GM21619 (cell line): ENCODE data around the gene MACROD2.
A peak's percentile ranks its signal among the peaks of the same experiment; 100 is the strongest.

Experiments
- ATAC-seq: cut with Tn5 transposase; IDR thresholded peaks from one replicate; pipeline ENCODE4 v1.9.1; 2021; ENCODE audit not compliant: unreplicated experiment

The MACROD2 gene

GRCh38 chr20:15902493-15902892 is 1907.2 kb downstream of the MACROD2 start:
- no peak for ATAC-seq

DNA sequence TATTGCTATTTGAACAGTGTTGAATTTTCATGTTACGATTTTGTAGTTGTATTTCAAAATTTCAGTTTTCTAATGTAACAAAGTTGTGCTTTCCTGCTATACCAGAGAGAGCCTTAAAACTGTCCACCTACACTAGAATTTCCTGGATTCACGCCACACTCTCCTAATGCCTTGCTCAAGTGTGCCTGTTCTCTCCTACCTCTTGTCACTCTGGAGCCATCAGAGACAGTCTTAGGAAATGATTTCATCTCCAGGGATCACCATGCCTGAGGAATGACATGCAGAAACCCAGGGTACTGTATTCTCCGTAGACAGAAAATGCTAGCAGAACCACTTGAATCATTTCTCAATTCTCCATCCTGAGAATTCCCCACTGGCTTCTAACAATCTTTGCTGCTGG is 1910.3 kb downstream of the MACROD2 start:
- ATAC-seq = no peak

DNA sequence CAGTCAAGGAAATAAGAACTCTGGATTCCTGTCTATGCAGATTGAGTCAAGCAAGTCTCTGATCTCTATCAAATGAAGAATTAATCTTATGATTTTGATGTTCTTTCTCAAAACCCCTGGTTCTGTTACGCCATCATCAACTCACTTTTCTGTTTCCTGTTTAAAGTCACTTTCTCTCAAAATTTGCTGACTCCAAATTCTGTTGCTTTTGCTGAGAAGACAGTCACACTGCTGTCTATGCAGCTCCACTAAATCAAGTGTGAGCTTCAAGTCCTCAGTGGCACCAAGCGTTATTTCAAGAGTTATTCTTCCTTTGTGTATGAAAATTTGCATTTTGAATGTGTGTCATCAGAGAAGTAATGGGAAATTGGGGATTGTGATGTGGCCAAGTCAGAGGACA is 1914.7 kb downstream of the MACROD2 start:
- no peak for ATAC-seq

GRCh38 chr20:15911581-15911980 is 1916.3 kb downstream of the MACROD2 start:
- no peak for ATAC-seq

DNA sequence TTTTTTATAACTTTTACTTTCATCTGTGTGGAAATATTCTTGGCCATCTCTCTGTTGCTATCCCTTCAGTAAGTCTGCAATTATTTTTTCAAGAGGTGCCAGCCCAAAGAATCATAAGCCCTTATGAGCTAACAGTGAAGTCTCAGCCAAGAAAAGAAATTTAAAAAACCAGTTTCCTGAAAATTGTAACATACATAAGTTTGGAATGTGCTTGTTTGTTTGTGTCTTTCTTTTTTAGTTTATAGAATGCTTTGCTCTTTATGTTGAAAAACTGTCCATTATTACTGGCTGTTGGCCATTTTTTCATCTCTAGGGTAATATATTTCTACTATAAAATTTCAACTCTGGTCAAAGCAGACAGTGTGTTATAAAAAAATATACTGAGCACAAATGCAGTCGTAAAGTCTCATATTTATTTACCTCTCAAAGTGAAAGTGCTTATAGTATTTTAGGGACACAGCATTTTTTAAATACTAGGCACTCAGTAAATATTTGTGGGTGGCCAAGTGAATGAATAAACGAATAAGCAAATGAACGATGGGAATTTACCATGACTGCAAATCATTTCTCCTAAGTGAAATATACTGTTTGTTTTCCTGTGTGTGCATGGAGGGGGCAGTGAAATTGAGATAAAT is 1918.2 kb downstream of the MACROD2 start:
- no peak for ATAC-seq

- ATAC-seq = no peak
Measured at GRCh38 chr20:15916623-15917022, 1921.3 kb downstream of the MACROD2 start.

DNA sequence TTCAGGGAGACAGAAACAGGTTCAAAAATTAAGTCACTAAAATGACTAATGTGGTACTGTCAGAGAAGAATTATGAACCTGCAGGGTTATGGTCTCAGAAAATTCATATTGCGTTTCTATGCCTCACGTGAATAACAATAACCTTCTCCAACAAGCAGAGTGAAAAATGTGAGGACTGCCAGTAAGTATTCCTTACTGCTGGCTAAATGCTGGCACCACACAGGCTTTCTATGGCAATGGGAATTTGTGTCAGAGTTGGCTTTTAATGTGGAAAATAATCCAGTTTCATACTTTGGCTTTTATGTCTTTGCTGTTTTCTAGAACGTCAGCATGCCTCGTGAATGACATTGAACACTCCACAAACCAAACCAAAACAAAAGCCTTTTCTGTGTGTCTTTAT is 1922.0 kb downstream of the MACROD2 start:
- ATAC-seq = no peak

DNA sequence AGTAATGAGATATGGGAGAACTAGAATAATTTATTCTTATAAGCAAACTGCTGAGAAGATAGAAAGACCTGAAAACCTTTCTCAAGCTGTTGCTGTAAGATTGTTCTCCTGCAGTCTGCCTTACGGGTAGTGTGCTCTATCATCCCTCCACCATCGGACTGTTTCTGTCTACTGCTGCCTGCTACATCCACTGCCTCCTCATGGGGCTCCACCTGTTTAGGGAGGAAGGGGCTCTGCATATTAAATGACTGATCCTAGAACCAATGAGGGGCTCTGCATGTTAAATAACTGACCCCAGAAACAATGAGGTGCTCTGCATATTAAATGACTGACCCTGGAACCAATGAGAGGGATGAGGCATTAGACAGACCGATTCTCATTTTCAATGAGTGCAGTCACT is 1923.3 kb downstream of the MACROD2 start:
- ATAC-seq = no peak

DNA sequence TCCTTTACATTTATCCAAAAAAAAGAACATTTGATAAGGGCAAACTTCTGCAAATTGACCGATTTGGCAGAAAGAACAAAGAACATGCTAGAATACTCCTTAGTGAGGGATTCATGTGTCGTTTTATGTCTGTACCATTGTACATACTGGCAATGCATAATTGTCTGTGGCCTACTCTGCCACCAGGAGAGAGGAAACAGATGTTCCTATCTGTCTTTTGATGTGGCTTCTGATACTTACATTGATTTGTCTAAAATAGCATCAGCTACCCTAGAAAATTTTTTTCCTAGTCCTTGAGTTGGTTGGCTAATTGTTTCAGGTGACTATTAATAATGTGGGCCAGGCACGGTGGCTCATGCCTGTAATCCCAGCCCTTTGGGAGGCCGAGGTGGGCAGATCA is 1923.8 kb downstream of the MACROD2 start:
- no peak for ATAC-seq

DNA sequence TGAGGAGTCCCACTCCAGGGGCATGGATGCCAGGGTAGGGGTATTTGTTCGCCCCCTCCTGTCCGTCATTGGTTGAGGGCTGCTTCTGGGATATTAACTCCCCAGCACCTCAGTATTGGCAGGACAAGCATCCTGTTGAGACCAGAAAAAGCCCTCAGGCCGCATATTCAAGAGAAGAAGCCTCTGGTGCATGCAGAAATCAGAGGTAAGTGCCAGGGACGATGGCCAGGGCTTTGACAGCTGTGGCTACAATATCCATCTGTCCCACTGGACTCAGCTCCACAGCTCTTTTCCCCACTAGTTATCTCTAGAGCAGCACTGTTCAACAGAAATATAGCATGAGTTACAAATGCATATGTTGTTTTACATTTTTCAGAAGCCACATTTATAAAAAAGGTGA is 1926.6 kb downstream of the MACROD2 start:
- no peak for ATAC-seq

DNA sequence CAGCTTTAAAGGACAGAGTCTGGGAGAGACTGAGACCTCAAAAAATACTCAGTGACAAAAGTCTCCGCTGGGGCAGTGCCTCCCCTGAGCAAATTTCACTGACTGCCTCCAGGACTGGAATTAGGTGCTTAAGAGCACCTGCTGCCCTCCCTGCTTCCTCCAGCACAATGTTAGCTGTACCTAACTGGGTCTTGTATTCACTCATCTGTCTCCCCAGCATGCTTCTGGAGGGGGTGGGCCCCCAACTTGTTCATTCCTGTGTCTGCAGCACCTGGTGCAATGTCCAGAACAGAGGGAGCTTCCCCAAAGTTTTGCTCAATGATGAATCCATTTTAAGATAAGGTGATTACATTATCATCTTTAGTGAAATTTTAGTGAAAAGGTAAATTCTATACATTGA is 1927.2 kb downstream of the MACROD2 start:
- ATAC-seq = no peak

DNA sequence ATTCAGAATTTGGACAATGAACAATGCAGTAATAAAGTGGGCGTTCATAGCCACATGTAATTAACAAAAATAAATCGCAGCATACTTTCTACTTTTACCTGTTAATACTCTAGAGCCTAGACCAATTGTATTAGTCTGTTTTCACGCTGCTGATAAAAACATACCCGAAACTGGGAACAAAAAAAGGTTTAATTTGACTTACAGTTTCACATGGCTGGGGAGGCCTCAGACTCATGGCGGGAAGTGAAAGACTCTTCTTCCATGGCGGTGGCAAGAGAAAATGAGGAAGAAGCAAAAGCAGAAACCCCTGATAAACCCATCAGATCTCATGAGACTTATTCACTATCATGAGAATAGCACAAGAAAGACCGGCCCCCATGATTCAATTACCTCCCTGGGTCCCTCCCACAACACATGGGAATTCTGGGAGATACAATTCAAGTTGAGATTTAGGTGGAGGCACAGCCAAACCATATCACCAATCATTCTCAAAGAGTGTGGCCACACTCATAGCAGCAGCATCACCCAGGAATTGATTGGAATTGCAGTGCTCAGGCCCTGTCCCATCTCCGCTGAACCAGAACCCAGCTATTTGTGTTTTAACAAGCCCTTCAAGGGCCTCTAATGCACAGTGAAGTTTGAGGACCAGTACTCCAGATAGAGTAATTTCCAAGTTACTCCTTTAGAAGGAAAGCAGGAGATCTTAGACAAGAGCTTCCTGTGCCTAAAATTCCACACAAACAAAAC is 1927.9 kb downstream of the MACROD2 start:
- ATAC-seq = peak; percentile 54

GRCh38 chr20:15924556-15924955 is 1929.2 kb downstream of the MACROD2 start:
- ATAC-seq = no peak

- ATAC-seq = no peak
Measured at GRCh38 chr20:15925376-15925775, 1930.1 kb downstream of the MACROD2 start.

- no peak for ATAC-seq
Measured at GRCh38 chr20:15927893-15928650, 1932.8 kb downstream of the MACROD2 start.

DNA sequence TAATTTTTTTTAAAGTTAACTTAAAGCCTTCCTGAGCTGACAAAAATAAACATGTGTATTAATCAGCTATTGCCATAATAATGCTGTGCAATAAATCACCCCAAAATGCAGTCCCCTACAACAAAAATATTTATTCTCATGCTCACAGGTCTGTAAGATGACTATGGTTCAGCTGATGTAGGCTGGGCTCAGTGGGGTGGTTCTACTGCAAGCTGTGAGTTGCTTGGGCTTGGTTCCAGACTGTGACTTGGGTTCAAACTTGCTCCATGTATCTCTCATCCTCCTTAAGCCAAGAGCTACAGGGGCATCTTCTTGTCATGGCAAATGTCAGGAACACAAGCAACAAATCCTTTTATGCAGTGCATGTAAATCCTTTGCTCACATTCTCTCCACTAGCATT is 1933.6 kb downstream of the MACROD2 start:
- ATAC-seq = no peak

DNA sequence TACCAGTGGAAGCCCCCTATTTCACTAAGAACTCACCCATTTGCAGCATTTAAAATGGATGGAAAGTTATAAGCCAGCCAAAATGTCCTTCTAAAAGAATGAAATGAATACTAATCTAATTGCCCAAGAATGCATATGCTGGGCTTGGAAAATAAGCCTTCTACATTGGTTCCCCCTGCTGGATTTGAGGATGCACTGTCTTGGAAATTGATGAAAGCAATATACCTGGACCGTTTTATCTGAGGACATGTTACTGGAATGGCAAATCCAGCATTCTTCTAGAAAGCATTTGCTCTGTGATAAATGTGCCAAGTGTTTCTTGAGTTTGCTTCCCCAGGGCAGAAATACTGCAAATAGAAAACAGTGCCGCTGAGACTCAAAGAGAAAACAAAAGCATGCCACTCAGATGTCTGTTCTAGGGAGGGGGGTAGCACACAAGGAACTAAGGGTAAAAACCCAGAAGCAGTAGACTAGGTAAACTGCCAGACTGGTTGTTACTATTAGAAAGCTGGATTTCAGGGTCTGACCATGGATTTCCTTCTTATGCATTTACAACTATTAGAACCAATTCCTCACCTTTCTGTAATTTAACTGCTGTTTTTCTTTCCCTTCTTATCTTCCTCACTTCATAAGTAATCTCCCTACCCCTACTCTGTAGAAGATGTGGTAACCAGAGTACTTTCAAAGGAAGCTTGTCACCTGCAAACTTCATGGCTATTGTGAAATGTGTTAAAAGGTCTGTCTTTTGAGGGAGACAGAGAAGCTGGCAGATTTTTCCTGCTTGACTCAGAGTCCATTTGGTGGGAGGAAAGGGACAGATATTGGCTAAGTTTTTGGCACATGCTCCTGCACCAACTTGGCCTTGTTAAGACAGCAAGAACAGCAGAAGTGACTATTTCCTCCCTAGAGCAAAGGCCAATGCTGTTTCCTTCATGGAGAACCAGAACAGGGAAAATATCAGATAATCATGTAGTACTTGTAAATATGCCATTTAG is 1935.3 kb downstream of the MACROD2 start:
- ATAC-seq = no peak

DNA sequence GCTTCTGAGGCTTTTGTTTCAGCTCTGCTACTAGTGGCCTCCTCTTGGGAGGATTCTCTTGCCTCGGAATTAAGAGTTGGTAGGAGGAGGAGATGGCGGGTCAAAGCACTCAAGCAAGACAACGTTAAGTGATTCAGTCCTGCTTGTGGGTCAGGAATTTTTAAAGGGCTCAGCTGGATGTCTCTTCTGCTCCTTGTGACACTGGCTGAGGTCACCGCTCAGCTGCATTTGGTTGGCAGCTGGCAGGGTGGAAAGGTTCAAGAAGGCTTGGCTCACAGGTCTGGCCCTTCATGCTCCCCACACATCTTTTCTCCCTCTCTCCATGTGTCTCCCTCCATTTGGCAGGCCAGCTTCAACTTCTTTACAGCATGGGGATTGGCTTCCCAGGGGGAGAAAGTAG is 1936.6 kb downstream of the MACROD2 start:
- no peak for ATAC-seq

GRCh38 chr20:15937179-15937578 is 1941.9 kb downstream of the MACROD2 start:
- peak; percentile 93 for ATAC-seq

- no peak for ATAC-seq
Measured at GRCh38 chr20:15938847-15939246, 1943.5 kb downstream of the MACROD2 start.

DNA sequence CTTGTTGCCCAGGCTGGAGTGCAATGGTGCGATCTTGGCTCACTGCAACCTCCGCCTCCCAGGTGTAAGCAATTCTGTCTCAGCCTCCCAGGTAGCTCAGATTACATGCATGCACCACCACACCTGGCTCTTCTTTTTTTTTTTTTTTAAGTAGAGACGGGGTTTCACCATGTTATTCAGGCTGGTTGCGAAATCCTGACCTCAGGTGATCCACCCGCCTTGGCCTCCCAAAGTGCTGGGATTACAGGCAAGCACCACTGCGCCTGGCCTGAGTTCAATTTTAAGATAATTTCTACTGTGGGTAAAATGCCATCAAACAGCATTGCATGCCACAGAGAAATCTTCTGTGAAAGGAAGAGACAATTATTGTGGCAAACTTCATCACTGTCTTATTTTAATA is 1944.8 kb downstream of the MACROD2 start:
- ATAC-seq = no peak
